Measurements from ENCODE around the gene MYBPC2.
A peak's percentile ranks its signal among the peaks of the same experiment; 100 is the strongest.
"Not testable (repeated sequence)": the region's sequence is repeated elsewhere in the genome, so short reads cannot be mapped to it uniquely, and the experiment has no call there.

The MYBPC2 gene

GRCh38 chr19:50459638-50460037 lies 26.9 kb downstream of the MYBPC2 start:
- no peak for DNase-seq

- DNase-seq = peak; percentile 5
Measured at GRCh38 chr19:50460161-50460765, 27.6 kb downstream of the MYBPC2 start.

- peak; percentile 57 for DNase-seq
Measured at GRCh38 chr19:50461066-50461875, 28.6 kb downstream of the MYBPC2 start.

GRCh38 chr19:50462970-50463369 lies 30.3 kb downstream of the MYBPC2 start:
- no peak for DNase-seq

- no peak for DNase-seq
Measured at GRCh38 chr19:50464348-50464747, 31.7 kb downstream of the MYBPC2 start.

- DNase-seq = no peak
Measured at GRCh38 chr19:50465000-50465399, 32.3 kb downstream of the MYBPC2 start.

- peak; percentile 9 for DNase-seq
Measured at GRCh38 chr19:50465986-50466705, 33.5 kb downstream of the MYBPC2 start.

- no peak for DNase-seq
Measured at GRCh38 chr19:50466706-50467039, 34.0 kb downstream of the MYBPC2 start.

GRCh38 chr19:50467566-50467965 lies 34.9 kb downstream of the MYBPC2 start:
- DNase-seq = no peak

- DNase-seq = no peak
Measured at GRCh38 chr19:50468818-50469217, 36.1 kb downstream of the MYBPC2 start.

GRCh38 chr19:50473336-50473735 lies 40.6 kb downstream of the MYBPC2 start:
- not testable (repeated sequence) for DNase-seq

GRCh38 chr19:50475101-50475568 lies 42.4 kb downstream of the MYBPC2 start:
- DNase-seq = no peak

GRCh38 chr19:50475736-50476223 lies 43.1 kb downstream of the MYBPC2 start:
- no peak for DNase-seq

- peak; percentile 94 for DNase-seq
Measured at GRCh38 chr19:50476224-50476906, 43.7 kb downstream of the MYBPC2 start, which contains the start of the genes EMC10 and GARIN5A. Gene EMC10, plus strand, starts transcription at chr19:50476507. Its CDS starts 38 bp downstream, at chr19:50476545. Gene GARIN5A, minus strand, starts transcription at chr19:50476848. Its CDS starts 460 bp downstream, at chr19:50476388.

GRCh38 chr19:50476907-50477238 lies 44.2 kb downstream of the MYBPC2 start:
- DNase-seq = no peak

- no peak for DNase-seq
Measured at GRCh38 chr19:50477751-50478515, 45.2 kb downstream of the MYBPC2 start.

- peak; percentile 43 for DNase-seq
Measured at GRCh38 chr19:50478901-50479715, 46.4 kb downstream of the MYBPC2 start.

GRCh38 chr19:50479761-50480251 lies 47.1 kb downstream of the MYBPC2 start:
- DNase-seq = no peak

GRCh38 chr19:50480281-50481111 lies 47.8 kb downstream of the MYBPC2 start:
- DNase-seq = no peak

Measured in fibroblast of skin of scalp (primary cell).